ENCODE data around the gene ASPSCR1. TPM values are rescaled to one million over a fixed set of nuclear protein-coding genes. Genes with fewer than 3 reads are reported as not detected.
A peak's percentile ranks its signal among the peaks of the same experiment; 100 is the strongest.

Gene ASPSCR1
- total RNA-seq, 1 donor from 2014 or later = 13.1 TPM

GRCh38 chr17:82017612-82018151, 40.3 kb downstream of the ASPSCR1 start:
- no peaks in the 10 kb centered on the region for H3K9me3 ChIP-seq (ENCODE audit: low read depth)
- no peak overlapping the region for H3K4me2 ChIP-seq
- no peak for TF ChIP-seq EZH2 (IDR thresholded peaks at IDR 0.05)
- TF ChIP-seq EZH2phosphoT487 (IDR thresholded peaks at IDR 0.05) = no peak
- no peak for TF ChIP-seq CTCF (IDR thresholded peaks at IDR 0.05)
- no peak overlapping the region for H2AFZ ChIP-seq (replicated peaks)
- no peak overlapping the region for H3K9ac ChIP-seq
- no peaks in the 10 kb centered on the region for H3K9me3 Mint-ChIP-seq
- peak overlapping the region; percentile 29 for H3K27ac ChIP-seq
- peaks cover 15% of the 10 kb centered on the region for H3K79me2 ChIP-seq (ENCODE audit: low read depth)
- peaks cover 15% of the 10 kb centered on the region for H3F3A ChIP-seq (ENCODE audit: low read depth)
- H3K27me3 ChIP-seq = no peaks in the 10 kb centered on the region
- no peak overlapping the region for H3K4me3 ChIP-seq
- H3K4me3 Mint-ChIP-seq = no peak overlapping the region
- no peaks in the 10 kb centered on the region for H3K36me3 Mint-ChIP-seq
- no peaks in the 10 kb centered on the region for H3K36me3 ChIP-seq
- no peak overlapping the region for H3K27ac Mint-ChIP-seq
- H3K4me1 Mint-ChIP-seq = peaks cover 11% of the 10 kb centered on the region
- peaks cover 6% of the 10 kb centered on the region for H3K4me1 ChIP-seq
- H3K27me3 Mint-ChIP-seq (ENCODE audit: insufficient read depth, low read depth) = peaks cover 3% of the 10 kb centered on the region
- no peak for DNase-seq (ENCODE audit: low spot score)
- peaks cover 29% of the 10 kb centered on the region for H4K20me1 ChIP-seq (ENCODE audit: low read depth)

- H3K27me3 ChIP-seq = no peaks in the 10 kb centered on the region
- H2AFZ ChIP-seq (replicated peaks) = no peak overlapping the region
- DNase-seq (ENCODE audit: low spot score) = no peak
- no peaks in the 10 kb centered on the region for H3K36me3 Mint-ChIP-seq
- H3K9me3 ChIP-seq (ENCODE audit: low read depth) = no peaks in the 10 kb centered on the region
- H3K27me3 Mint-ChIP-seq (ENCODE audit: insufficient read depth, low read depth) = peaks cover 3% of the 10 kb centered on the region
- peaks cover 6% of the 10 kb centered on the region for H3K4me1 ChIP-seq
- TF ChIP-seq EZH2phosphoT487 (IDR thresholded peaks at IDR 0.05) (no peak), CTCF (IDR thresholded peaks at IDR 0.05) (no peak), EZH2 (IDR thresholded peaks at IDR 0.05) (no peak)
- no peak overlapping the region for H3K4me2 ChIP-seq
- H3K27ac ChIP-seq = no peak overlapping the region
- peaks cover 8% of the 10 kb centered on the region for H3K4me1 Mint-ChIP-seq
- H3K4me3 Mint-ChIP-seq = peak overlapping the region; percentile 60
- peaks cover 15% of the 10 kb centered on the region for H3F3A ChIP-seq (ENCODE audit: low read depth)
- no peak overlapping the region for H3K4me3 ChIP-seq
- peaks cover 29% of the 10 kb centered on the region for H4K20me1 ChIP-seq (ENCODE audit: low read depth)
- H3K79me2 ChIP-seq (ENCODE audit: low read depth) = peaks cover 15% of the 10 kb centered on the region
- no peaks in the 10 kb centered on the region for H3K9me3 Mint-ChIP-seq
- no peak overlapping the region for H3K27ac Mint-ChIP-seq
- H3K9ac ChIP-seq = no peak overlapping the region
- no peaks in the 10 kb centered on the region for H3K36me3 ChIP-seq
Measured at GRCh38 chr17:82018152-82018988, 40.9 kb downstream of the ASPSCR1 start.

- H3K36me3 Mint-ChIP-seq = no peaks in the 10 kb centered on the region
- H3K4me3 Mint-ChIP-seq = no peak overlapping the region
- Histone ChIP-seq H3K4me3 (no peak overlapping the region), H3K27ac (no peak overlapping the region), H3K79me2 (ENCODE audit: low read depth) (peaks cover 20% of the 10 kb centered on the region), H3K9ac (no peak overlapping the region), H4K20me1 (ENCODE audit: low read depth) (peaks cover 29% of the 10 kb centered on the region), H2AFZ (replicated peaks) (no peak overlapping the region), H3K4me1 (peaks cover 10% of the 10 kb centered on the region), H3F3A (ENCODE audit: low read depth) (peaks cover 15% of the 10 kb centered on the region), H3K36me3 (no peaks in the 10 kb centered on the region), H3K27me3 (no peaks in the 10 kb centered on the region), H3K9me3 (ENCODE audit: low read depth) (no peaks in the 10 kb centered on the region), H3K4me2 (no peak overlapping the region)
- H3K4me1 Mint-ChIP-seq = peaks cover 12% of the 10 kb centered on the region
- H3K27ac Mint-ChIP-seq = no peak overlapping the region
- no peaks in the 10 kb centered on the region for H3K27me3 Mint-ChIP-seq (ENCODE audit: insufficient read depth, low read depth)
- DNase-seq (ENCODE audit: low spot score) = no peak
- H3K9me3 Mint-ChIP-seq = no peaks in the 10 kb centered on the region
- TF ChIP-seq CTCF (IDR thresholded peaks at IDR 0.05) = no peak
Measured at GRCh38 chr17:82018989-82019689, 41.7 kb downstream of the ASPSCR1 start.
